Skin of body (tissue), 2 donors: ENCODE results near the gene DCAF5. TPM values are rescaled to one million over a fixed set of nuclear protein-coding genes. Genes with fewer than 3 reads are reported as not detected.
"Not testable (repeated sequence)": the region's sequence is repeated elsewhere in the genome, so short reads cannot be mapped to it uniquely, and the experiment has no call there.

Experiments used
- DNase-seq: peaks from one replicate; lab custom pipeline; 2025; lab: John Stamatoyannopoulos, UW
- total RNA-seq: library from RNA; depleted of rRNA; stranded (reverse); fragments of >200 nt; gene quantifications from one replicate; pipeline ENCODE4 v1.2.3, GENCODE V29; 2014

DCAF5 gene
- total RNA-seq, 1 donor from 2014 or later = 24.8 TPM

- DNase-seq = peak; percentile 6
Measured at GRCh38 chr14:69101331-69101826, 51.5 kb downstream of the DCAF5 start.

GRCh38 chr14:69097974-69098373 is 54.9 kb downstream of the DCAF5 start:
- DNase-seq = no peak

GRCh38 chr14:69096781-69097475 is 56.0 kb downstream of the DCAF5 start:
- DNase-seq = no peak

GRCh38 chr14:69096246-69096645 is 56.7 kb downstream of the DCAF5 start:
- DNase-seq = no peak

- no peak for DNase-seq
Measured at GRCh38 chr14:69094481-69094880, 58.4 kb downstream of the DCAF5 start.

GRCh38 chr14:69093631-69094421 is 59.1 kb downstream of the DCAF5 start:
- peak; percentile 30 for DNase-seq

- no peak for DNase-seq
Measured at GRCh38 chr14:69092840-69093422, 60.0 kb downstream of the DCAF5 start.

- no peak for DNase-seq
Measured at GRCh38 chr14:69091695-69092094, 61.2 kb downstream of the DCAF5 start.

GRCh38 chr14:69091006-69091405 is 61.9 kb downstream of the DCAF5 start:
- no peak for DNase-seq

GRCh38 chr14:69090187-69090789 is 62.6 kb downstream of the DCAF5 start:
- DNase-seq = no peak

- no peak for DNase-seq
Measured at GRCh38 chr14:69089046-69089445, 63.9 kb downstream of the DCAF5 start.

GRCh38 chr14:69088586-69088985 is 64.3 kb downstream of the DCAF5 start:
- no peak for DNase-seq

GRCh38 chr14:69087061-69087461 is 65.9 kb downstream of the DCAF5 start:
- no peak for DNase-seq

GRCh38 chr14:69086537-69086936 is 66.4 kb downstream of the DCAF5 start:
- no peak for DNase-seq

- no peak for DNase-seq
Measured at GRCh38 chr14:69084023-69084422, 68.9 kb downstream of the DCAF5 start.

- DNase-seq = no peak
Measured at GRCh38 chr14:69083181-69083580, 69.7 kb downstream of the DCAF5 start.

GRCh38 chr14:69081271-69081670 is 71.6 kb downstream of the DCAF5 start:
- DNase-seq = no peak

- no peak for DNase-seq
Measured at GRCh38 chr14:69079747-69080146, 73.2 kb downstream of the DCAF5 start.

- peak; percentile 21 for DNase-seq
Measured at GRCh38 chr14:69079188-69079742, 73.7 kb downstream of the DCAF5 start.

GRCh38 chr14:69077841-69078240 is 75.1 kb downstream of the DCAF5 start:
- DNase-seq = no peak

- not testable (repeated sequence) for DNase-seq
Measured at GRCh38 chr14:69077185-69077584, 75.7 kb downstream of the DCAF5 start.

GRCh38 chr14:69076341-69076740 is 76.6 kb downstream of the DCAF5 start:
- no peak for DNase-seq
